MG63 (cell line): Measurements from ENCODE around the gene RPS19BP1. TPM values are rescaled to one million over a fixed set of nuclear protein-coding genes. Genes with fewer than 3 reads are reported as not detected.

ENCODE experiments used
- DNase-seq: peaks from one replicate; pipeline ENCODE4 v3.0.0-alpha.2; 2020
- H3K27me3 ChIP-seq: fragments of 250-450 bp; sonication (Bioruptor Pico); 2 replicates; pipeline ENCODE4 v1.5.1; 2020; ENCODE audit warnings: mild to moderate bottlenecking, moderate library complexity
- H3K36me3 ChIP-seq: fragments of 250-450 bp; sonication (Bioruptor Pico); 2 replicates; pipeline ENCODE4 v1.5.1; 2020; ENCODE audit warnings: mild to moderate bottlenecking, moderate library complexity
- H3K4me3 ChIP-seq: fragments of 250-450 bp; sonication (Bioruptor Pico); 2 replicates; pipeline ENCODE4 v1.5.1; 2020; ENCODE audit warnings: mild to moderate bottlenecking, moderate library complexity
- H3K9me3 ChIP-seq: fragments of 250-450 bp; sonication (Bioruptor Pico); 2 replicates; pipeline ENCODE4 v1.5.1; 2020; ENCODE audit warnings: mild to moderate bottlenecking, moderate library complexity
- total RNA-seq: library from RNA; depleted of rRNA; stranded (reverse); fragments of >200 nt; shearing (Covaris generic); gene quantifications from 2 replicates; pipeline ENCODE4 v1.2.3, GENCODE V29; 2014; ENCODE audit warnings: low replicate concordance

The RPS19BP1 gene
- total RNA-seq, 1 experiment from 2014 or later: 161 TPM

DNA sequence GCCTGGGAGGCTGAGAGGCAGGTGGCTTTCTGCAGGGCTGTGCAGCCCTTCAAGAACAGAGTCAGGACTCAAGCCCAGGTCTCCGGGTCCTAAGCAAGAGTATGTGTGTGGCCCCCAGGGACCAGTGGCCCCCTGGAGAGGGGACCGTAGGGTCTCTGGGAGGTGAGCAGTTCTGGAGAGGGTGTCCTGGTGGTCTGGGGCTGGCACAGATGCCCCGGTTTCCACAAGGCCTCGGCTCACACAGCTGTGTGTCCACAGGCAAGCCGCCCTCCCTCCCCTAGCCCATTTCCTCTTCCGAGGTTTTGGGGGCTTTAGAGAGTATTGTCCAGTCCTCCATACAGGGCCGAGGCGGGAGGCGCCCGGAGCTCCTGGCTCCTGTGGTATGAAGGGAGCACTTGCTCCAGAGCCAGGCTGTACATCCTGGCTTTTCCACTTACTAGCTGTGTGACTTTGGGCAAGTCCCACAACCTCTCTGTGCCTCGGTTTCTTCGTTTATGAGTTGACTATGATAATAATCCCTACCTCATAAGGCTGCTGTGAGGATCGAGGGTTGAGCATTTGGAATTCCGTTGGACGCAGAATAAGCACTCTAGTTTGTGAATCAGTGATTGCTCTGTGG is 3.4 kb upstream of the RPS19BP1 start:
- no peak overlapping the region for H3K4me3 ChIP-seq
- H3K36me3 ChIP-seq: peaks cover 8% of the 10 kb centered on the region
- H3K9me3 ChIP-seq: no peaks in the 10 kb centered on the region
- no peak for DNase-seq
- no peaks in the 10 kb centered on the region for H3K27me3 ChIP-seq

DNA sequence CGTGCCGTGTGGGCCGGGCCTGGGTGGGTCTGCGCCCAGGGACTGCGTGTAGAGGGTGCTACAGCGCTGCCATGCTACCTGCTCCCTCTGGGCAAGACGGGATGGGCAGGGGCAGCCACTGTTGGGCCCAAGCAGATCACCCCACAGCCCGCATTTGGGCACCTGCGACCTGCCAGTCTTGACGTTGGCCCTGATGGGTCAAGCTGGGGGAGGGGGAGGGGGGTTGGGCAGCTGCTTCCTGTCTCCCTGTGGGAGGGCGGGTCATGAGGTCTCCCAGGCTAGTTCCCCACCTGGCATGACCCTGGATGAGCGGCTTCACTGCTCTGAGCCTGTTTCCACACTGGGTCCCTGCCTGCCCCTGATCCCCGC is 2.8 kb upstream of the RPS19BP1 start:
- Histone ChIP-seq H3K4me3 (no peak overlapping the region), H3K36me3 (peaks cover 11% of the 10 kb centered on the region), H3K27me3 (no peaks in the 10 kb centered on the region), H3K9me3 (no peaks in the 10 kb centered on the region)
- no peak for DNase-seq

DNA sequence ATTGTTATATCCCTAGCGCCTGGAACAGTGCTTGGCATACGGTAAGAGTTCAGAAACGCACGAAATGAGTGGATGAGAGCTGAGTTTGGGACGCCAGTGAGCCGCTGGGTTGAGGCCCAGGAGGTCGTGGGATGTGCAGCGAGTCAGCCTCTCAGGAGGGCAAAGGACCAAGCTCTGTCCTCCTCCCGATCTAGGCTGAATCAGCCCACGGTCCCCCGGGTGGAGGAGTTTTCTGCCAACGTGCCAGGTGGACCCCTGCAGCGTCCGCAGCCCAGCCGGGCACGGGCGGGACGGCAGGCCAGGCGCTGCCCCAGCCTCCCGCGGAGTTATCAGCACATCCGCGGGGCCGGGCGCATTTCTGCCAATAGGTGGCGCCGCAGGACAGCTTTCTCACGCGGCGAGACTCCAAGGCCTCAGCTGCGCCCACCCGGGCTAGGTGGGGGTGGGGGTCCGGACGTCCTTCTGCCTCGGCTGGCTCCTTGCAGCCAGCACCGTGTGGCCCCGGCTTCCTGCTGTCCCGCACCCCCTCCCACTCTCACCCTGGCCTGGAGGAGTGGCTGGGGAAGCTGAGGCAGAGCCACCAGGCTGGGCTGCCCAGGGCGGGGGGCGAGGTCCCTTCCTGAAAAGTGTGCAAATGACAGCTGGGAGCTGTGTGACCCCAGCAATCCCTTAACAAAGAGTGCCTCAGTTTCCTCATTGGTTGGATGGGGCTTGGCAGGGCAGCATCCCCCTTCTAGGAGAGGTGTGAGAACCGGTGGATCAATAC is 2.2 kb upstream of the RPS19BP1 start:
- Histone ChIP-seq H3K4me3 (no peak overlapping the region), H3K9me3 (no peaks in the 10 kb centered on the region), H3K27me3 (no peaks in the 10 kb centered on the region), H3K36me3 (peaks cover 16% of the 10 kb centered on the region)
- DNase-seq: peak; percentile 75

DNA sequence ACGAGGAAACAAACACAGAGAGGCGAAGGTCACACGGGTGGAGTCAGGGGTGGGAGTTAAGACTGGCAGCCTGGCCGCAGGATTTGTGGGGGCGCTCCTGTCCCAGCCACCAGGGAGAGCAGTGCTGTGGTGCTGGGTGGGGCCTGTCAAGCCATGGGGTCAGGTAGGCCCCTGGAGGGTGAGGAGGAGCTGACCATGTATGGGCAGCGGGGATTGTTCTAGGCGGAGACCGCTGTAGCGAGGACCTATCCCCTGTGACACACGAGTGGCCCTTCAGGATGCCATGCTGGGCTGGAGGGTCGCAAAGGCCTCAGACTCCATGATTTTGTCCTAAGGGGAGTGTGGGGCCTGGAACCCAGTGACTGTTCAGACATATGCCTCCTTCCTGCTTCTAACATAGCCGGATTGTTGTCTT is 1.6 kb upstream of the RPS19BP1 start:
- Histone ChIP-seq H3K27me3 (no peaks in the 10 kb centered on the region), H3K4me3 (no peak overlapping the region), H3K9me3 (no peaks in the 10 kb centered on the region), H3K36me3 (peaks cover 23% of the 10 kb centered on the region)
- no peak for DNase-seq

DNA sequence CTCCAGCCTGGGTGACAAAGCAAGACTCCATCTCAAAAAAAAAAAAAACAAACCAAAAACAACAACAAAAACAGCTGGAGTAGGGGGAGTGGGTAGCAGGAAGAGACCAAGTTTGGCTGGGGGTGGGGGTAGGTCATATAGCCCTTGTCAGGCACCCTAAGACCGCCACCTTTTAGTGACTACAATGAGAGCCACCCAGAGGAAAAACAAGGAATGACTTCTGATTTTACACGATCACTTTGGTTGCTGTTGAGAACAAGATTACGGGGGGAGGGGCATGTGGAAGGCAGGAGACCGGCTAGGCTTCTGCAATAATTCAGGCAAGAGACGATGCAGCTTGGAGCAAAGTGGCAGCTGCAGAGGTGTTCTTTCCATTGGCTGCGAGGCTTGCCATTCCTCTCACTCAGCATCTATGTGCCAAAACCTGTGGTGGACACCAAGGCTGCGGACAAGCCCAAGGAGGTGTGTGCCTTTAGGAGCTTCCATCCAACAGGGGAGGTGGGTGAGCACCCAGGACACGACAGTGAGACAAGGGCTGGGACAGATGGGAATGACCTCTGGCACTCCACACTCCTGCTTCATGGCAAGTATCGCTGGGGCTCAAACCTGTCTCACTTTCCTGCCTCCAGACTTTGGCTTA is 1.7 kb downstream of the RPS19BP1 start:
- Histone ChIP-seq H3K36me3 (peaks cover 37% of the 10 kb centered on the region), H3K9me3 (no peaks in the 10 kb centered on the region), H3K27me3 (no peaks in the 10 kb centered on the region), H3K4me3 (no peak overlapping the region; the same call in 1 of the 2 replicates)
- DNase-seq: no peak

DNA sequence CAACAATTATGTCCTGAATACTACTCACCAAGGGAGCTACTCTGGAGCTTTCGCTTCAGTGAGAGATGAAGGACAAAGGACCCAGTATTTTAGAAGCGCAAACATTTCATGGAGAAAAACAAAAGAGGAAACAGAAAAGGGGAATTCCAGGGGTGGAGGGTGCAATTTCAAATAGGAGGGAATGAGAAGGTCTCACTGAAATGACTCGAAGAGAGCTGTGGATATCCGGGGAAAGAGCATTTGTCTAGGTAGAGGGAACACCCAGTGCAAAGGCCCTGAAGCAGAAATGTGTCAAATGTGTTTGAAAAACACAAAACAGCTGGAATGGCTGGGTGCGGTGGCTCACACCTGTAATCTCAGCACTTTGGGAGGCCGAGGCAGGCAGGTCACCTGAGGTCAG is 2.4 kb downstream of the RPS19BP1 start:
- Histone ChIP-seq H3K4me3 (no peak overlapping the region), H3K27me3 (no peaks in the 10 kb centered on the region), H3K36me3 (peaks cover 37% of the 10 kb centered on the region), H3K9me3 (no peaks in the 10 kb centered on the region)
- no peak for DNase-seq

DNA sequence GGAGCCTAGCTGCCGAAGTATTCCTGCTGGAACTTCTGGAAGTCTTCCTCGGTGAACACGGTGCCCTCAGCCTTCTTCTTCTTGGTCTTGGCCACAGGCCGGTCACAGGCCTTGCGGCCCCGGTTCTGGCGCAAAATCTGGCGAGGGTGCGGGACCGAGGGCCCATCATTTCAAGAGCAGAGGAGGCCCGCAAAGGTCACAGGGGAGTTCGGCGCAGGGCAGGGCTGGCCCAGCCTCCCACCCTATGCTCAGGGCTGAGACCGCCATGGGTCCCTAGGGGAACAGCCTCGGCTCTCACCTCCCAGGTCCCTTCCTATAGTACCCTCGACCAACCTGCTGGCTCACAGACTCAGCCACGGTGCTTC is 3.1 kb downstream of the RPS19BP1 start:
- H3K27me3 ChIP-seq: no peaks in the 10 kb centered on the region
- H3K36me3 ChIP-seq: peaks cover 41% of the 10 kb centered on the region
- no peak overlapping the region for H3K4me3 ChIP-seq
- DNase-seq: no peak
- H3K9me3 ChIP-seq: no peaks in the 10 kb centered on the region

DNA sequence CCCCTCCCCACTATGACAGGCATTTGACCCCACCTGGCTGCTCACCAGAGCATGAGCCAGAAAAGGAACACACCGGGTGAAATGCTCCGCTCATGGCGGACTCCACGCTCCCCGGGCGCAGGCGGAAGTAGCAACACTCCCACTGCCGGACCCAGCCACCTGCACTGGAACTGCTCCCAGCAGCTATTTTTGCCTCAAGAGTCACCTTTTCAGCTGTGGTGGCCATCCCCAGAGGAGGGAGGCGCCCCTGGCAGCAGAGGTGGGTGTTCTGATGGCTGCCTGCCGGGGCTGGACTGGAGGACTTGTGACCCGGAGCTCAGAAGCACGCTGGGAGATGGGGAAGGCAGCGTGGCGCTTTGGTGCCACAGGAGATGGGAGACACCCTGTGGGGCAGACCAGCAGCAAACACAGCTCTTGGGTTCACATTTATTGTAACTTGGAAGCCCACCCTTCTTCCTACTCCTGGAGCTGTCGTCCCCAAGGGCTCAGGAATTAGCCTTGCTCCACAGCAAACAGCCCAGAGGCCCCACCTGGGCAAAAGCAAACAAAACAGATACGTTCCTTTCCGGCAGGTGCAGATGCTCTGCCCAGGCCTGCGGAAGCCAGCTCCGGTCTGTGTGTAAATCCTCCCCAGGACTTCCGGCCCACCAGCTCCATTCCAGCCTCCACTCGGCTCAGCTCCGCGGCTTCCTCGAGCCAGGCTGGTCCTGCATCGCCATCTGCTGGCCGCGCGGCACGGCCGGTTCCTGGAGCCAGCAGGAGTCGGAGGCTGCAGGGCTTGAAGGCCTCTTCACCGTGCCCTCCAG is 3.7 kb downstream of the RPS19BP1 start:
- H3K27me3 ChIP-seq: no peaks in the 10 kb centered on the region
- H3K36me3 ChIP-seq: peaks cover 46% of the 10 kb centered on the region
- H3K4me3 ChIP-seq: no peak overlapping the region
- peak; percentile 83 for DNase-seq
- H3K9me3 ChIP-seq: no peaks in the 10 kb centered on the region

DNA sequence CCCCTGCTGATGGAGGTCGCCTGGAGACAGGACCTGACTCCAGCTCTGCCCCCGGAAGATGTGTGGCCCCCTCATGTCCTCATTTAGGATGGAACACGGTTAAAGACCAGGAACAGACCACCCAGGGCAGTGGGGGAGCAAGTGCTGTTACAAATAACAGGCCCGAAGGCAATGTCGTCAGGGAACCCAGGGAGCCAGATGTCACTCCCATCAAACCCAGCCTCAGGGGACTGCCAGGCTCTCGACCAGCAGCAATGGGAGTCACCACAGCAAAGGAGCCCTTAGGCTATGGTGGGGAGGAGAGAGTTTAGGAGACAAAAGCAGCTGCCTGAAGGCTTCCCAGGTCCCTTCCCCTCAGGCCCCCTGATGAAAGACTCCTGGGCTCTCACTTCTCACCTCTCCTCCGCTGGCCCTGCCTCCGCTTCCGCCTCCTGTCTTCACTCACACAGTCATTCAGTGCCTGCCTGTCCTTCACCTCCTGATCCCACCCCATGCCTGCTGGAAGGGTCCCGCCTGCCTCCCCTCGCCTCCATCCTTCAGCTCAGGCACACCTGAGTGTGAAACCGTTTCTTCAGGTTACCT is 4.4 kb downstream of the RPS19BP1 start:
- Histone ChIP-seq H3K36me3 (peaks cover 50% of the 10 kb centered on the region), H3K4me3 (no peak overlapping the region), H3K27me3 (no peaks in the 10 kb centered on the region), H3K9me3 (no peaks in the 10 kb centered on the region)
- DNase-seq: no peak

DNA sequence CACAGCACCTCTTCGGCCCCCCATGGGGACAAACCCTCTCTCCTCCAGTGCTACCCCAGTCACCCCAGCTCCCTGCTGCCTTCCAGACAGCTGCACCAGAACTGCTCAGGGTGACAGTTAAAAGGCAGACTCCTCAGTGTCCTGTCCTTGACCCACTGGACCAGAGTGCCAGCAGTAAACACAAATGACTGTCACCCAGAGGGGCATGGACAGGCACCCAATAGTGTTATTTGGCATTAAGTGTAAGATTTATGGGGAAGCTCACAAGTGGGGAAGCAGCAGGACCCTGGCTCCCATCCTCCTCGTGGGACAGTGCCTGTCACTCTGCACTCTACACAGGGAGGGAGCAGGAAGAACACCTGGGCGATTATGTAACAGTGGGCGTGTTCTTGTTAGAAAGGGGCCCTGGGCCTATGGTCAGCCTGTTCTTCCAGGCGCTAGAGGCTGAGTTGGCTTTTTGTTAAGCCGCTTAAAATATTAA is 5.0 kb downstream of the RPS19BP1 start:
- no peak for DNase-seq
- Histone ChIP-seq H3K27me3 (no peaks in the 10 kb centered on the region), H3K4me3 (no peak overlapping the region), H3K9me3 (no peaks in the 10 kb centered on the region), H3K36me3 (peaks cover 56% of the 10 kb centered on the region)

DNA sequence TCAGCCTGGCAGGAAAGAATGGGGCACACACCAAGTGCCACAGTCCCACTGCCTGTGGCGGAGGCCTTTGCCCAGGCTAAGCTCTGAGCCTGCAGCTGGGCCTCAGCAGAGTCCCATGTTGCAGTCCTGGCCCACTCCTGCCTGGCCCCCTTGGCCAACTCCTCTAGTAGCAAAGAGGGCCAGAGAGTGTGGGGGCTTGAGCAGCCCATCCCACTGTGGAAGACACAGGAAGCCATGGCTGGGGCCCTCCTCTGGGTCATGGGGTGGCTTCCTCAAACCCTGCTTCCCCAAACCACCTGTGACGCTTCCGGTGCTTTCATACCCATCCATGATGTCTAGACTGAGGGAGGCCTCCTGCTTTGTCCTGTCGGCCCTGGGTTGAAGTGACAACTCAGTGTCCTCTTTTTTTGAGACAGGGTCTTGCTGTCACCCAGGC is 5.8 kb downstream of the RPS19BP1 start:
- Histone ChIP-seq H3K9me3 (no peaks in the 10 kb centered on the region), H3K4me3 (no peak overlapping the region), H3K27me3 (no peaks in the 10 kb centered on the region), H3K36me3 (peaks cover 64% of the 10 kb centered on the region)
- no peak for DNase-seq

DNA sequence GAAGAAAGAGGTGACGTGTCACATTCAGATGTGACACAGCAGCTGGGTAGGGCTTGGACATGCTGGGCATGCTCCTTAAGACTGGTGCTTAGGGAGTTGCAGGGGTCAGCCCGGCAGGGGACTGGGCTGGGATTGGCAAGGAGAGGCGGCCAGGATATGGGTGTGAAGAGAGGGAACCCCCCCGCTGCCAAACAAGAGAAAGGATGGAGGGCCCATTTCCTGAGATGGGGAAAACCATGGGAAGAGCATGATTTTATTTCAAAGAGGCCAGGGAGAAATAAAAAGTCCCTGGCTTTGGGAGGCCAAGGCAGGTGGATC is 6.9 kb downstream of the RPS19BP1 start:
- peaks cover 66% of the 10 kb centered on the region for H3K36me3 ChIP-seq

DNA sequence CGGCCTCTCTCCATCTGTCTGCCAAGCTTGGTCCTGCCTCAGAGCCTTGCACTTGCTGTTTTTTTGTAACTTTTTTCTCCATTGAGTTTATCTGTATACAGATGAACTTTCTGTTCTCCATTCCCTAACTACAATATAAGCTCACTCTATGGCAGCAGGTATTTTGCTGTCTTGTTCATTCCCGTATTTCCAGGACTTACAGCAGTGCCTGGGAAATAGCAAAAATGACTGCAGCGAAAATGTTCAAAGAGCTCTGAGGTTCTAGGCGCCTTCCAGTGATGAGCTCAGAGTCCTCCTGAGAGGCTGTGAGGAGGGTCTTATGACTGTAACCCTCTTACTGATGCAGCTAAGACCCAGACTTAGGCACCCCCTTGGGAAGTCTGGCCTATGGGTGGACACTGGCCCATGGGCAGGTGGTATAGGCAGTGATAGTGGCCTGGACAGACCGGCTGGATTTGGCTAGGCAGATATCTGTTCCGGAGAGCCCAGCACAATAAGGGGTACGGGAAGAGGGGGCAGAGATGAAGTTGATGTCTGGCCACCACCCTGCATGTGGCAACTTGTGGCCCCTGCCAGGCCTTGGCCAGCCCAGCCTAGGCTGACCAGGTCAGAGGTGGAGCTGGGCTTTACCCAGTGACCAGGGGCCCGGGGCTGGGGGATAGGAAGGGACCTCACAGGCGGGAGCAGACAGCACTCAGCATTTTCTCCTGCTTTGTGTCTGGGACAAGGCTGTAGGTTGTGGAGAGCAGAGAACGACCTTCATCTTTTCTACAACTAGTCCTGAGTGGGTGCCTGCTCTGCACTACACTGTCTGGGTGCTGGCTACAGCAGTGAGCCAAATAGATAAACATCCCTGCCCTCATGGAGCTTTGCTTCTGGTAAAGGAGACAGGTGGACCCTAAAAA is 7.5 kb downstream of the RPS19BP1 start:
- no peak for DNase-seq
- no peaks in the 10 kb centered on the region for H3K9me3 ChIP-seq
- peaks cover 63% of the 10 kb centered on the region for H3K36me3 ChIP-seq
- no peak overlapping the region for H3K4me3 ChIP-seq
- H3K27me3 ChIP-seq: no peaks in the 10 kb centered on the region

More for the DNA sequence above, 6.9 kb downstream of the RPS19BP1 start:
- H3K9me3 ChIP-seq: no peaks in the 10 kb centered on the region
- no peaks in the 10 kb centered on the region for H3K27me3 ChIP-seq
- no peak for DNase-seq
- no peak overlapping the region for H3K4me3 ChIP-seq

DNA sequence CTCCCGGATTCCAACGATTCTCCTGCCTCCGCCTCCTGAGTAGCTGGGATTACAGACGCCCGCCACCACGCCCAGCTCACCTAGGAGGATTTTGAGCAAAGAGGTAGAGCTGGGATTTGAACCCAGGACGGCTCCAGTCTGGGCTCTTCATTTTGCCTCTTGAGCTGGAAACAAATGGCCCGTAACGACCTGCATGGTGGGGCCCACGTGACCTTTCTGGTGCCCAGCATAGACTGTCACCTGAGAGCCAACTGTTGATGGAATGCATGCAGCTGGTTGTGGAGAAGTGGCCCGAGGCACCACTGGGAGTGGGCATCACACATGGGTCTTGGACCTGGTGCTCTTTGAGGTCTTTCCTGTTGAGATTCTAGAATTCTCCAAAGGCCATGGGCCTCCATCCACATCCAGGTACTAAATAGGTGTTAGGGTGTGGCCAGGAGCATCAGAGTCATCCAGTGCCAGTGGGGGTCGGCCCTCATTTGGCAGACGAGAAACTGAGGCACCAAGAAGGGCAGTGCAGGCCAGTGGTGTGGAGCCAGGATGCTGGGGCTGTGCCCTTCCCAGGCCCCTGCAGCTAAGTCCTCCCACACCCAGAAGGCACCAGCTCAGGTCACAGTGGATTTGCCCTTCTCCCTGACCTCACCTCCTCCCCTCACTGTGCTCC is 8.3 kb downstream of the RPS19BP1 start:
- Histone ChIP-seq H3K36me3 (peaks cover 56% of the 10 kb centered on the region), H3K4me3 (no peak overlapping the region), H3K9me3 (no peaks in the 10 kb centered on the region), H3K27me3 (no peaks in the 10 kb centered on the region)
- DNase-seq: no peak

DNA sequence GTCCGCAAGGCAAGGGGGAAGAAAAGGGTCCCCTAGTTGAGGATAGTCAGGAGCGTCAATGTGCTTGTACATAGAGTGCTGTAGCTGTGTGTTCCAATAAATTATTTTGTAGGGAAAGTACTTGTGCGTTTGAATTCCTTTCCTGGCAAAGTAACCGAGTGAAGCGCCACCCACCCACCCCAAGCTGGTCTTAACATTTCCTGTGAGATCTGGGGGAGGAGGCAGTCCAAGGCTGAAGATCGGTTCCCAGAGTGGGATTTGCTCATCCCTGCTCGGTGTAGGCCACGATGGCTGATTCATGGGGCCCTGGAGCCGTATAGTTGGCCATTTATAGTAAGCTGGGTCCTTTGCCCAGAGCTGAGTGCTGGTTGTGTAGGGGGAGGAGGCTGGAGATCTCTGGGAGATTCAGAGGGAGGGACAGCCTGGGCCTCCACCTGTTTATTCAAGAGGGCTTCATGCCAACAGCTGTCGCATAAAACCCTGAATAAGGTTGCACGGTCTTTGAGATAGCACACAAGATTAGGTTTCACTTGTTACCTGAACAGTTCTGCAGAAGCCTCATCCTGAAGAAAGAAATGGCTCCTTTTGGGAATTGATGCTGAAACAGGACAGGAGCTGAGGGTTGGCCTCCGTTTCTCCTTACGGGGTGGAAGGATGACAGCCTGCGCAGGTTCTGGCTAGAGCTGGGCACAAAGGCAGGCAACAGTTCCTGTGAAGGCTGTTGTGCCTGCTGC is 9.8 kb downstream of the RPS19BP1 start:
- Histone ChIP-seq H3K9me3 (no peaks in the 10 kb centered on the region), H3K36me3 (peaks cover 44% of the 10 kb centered on the region), H3K4me3 (peak overlapping the region; percentile 99), H3K27me3 (no peaks in the 10 kb centered on the region)
- DNase-seq: peak; percentile 68
